Measurements from ENCODE around the gene ZNF746. TPM values are rescaled to one million over a fixed set of nuclear protein-coding genes. Genes with fewer than 3 reads are reported as not detected.

ZNF746 gene
- total and polyA plus RNA-seq, 9 of the 15 experiments (the other 6 are each of a cell fraction or from before 2014, with no cell fraction given): 1.7 to 31.6 (median 13.3) TPM

GRCh38 chr7:149497467-149498261, at the start of gene ZNF746 (continued):
- TF ChIP-seq KLF1 (tag; IDR thresholded peaks at IDR 0.05) (no peak), ZNF561 (CRISPR knock-in tag; conservative IDR thresholded peaks at IDR 0.05) (no peak), SRSF3 (IDR thresholded peaks at IDR 0.05; ENCODE audit: insufficient read depth, low read length) (no peak), ZNF511 (CRISPR knock-in tag; IDR thresholded peaks at IDR 0.05) (no peak; the same call in 1 of the 2 replicates), ELK1 (CRISPR knock-in tag; IDR thresholded peaks at IDR 0.05) (no peak), SMAD3 (CRISPR knock-in tag; conservative IDR thresholded peaks at IDR 0.05) (no peak), ZNF253 (CRISPR knock-in tag; conservative IDR thresholded peaks at IDR 0.05) (no peak), SREBF2 (CRISPR knock-in tag; IDR thresholded peaks at IDR 0.05) (no peak), MBD2 (IDR thresholded peaks at IDR 0.05; ENCODE audit: borderline replicate concordance, low read depth) (no peak), PHF20 (IDR thresholded peaks at IDR 0.05; ENCODE audit: partially characterized antibody) (no peak), HSF4 (CRISPR knock-in tag; IDR thresholded peaks at IDR 0.05; ENCODE audit: borderline replicate concordance) (no peak), MTA1 (IDR thresholded peaks at IDR 0.05; ENCODE audit: borderline replicate concordance) (no peak), ZBTB1 (CRISPR knock-in tag; IDR thresholded peaks at IDR 0.05; ENCODE audit: borderline replicate concordance, low read depth) (peak; percentile 50; the same call in 1 of the 2 replicates), NUFIP1 (IDR thresholded peaks at IDR 0.05; ENCODE audit: partially characterized antibody) (no peak), ARID3A (IDR thresholded peaks at IDR 0.05; ENCODE audit: borderline replicate concordance, low read depth, low read length) (no peak), PHB (CRISPR knock-in tag; IDR thresholded peaks at IDR 0.05) (no peak), CCAR2 (IDR thresholded peaks at IDR 0.05; ENCODE audit: low read depth, low read length) (no peak), MBD1 (CRISPR knock-in tag; IDR thresholded peaks at IDR 0.05) (no peak), ZNF584 (CRISPR knock-in tag; IDR thresholded peaks at IDR 0.05; ENCODE audit: low read depth) (no peak), MXD1 (CRISPR knock-in tag; IDR thresholded peaks at IDR 0.05; ENCODE audit: borderline replicate concordance, poor library complexity, severe bottlenecking) (no peak), CREM (IDR thresholded peaks at IDR 0.05; ENCODE audit: low read depth) (peak; percentile 96), FOXA1 (IDR thresholded peaks at IDR 0.05; ENCODE audit: borderline replicate concordance) (no peak), MAX (CRISPR knock-in tag; IDR thresholded peaks at IDR 0.05) (peak; percentile 52; the same call in 1 of the 2 replicates)

Data from K562 (cell line).